Calu3 (cell line): ENCODE measurements around the gene MRFAP1L1. TPM values are rescaled to one million over a fixed set of nuclear protein-coding genes. Genes with fewer than 3 reads are reported as not detected.
"Not testable (repeated sequence)": the region's sequence is repeated elsewhere in the genome, so short reads cannot be mapped to it uniquely, and the experiment has no call there.

Experiments used
- BruUV-seq: library from RNA; stranded (reverse); fragments of 400-500 nt; replicated peaks from 2 replicates; lab custom pipeline; 2021; lab: Mats Ljungman, UMichigan
- CTCF ChIA-PET: fragments of 300-600 bp; sonication (Branson Sonifier 250); formaldehyde crosslinking; loops from one replicate; lab custom pipeline; 2022; ENCODE audit warnings: antibody characterized with exemption; lab: Charles Lee
- DNase-seq: peaks from one replicate; pipeline ENCODE4 v3.0.0; 2022
- H3K27ac Mint-ChIP-seq: one replicate; pipeline ENCODE4 v1.8.0; 2022; ENCODE audit warnings: mixed read lengths; ENCODE audit not compliant: unreplicated experiment
- H3K27me3 Mint-ChIP-seq: one replicate; pipeline ENCODE4 v1.8.0; 2022; ENCODE audit warnings: mixed read lengths; ENCODE audit not compliant: unreplicated experiment
- H3K36me3 Mint-ChIP-seq: one replicate; pipeline ENCODE4 v1.8.0; 2022; ENCODE audit warnings: mild to moderate bottlenecking, moderate library complexity, mixed read lengths; ENCODE audit not compliant: insufficient read depth, unreplicated experiment
- H3K4me1 Mint-ChIP-seq: one replicate; pipeline ENCODE4 v1.8.0; 2022; ENCODE audit warnings: mild to moderate bottlenecking, low read depth, mixed read lengths; ENCODE audit not compliant: unreplicated experiment
- H3K4me3 Mint-ChIP-seq: one replicate; pipeline ENCODE4 v1.8.0; 2022; ENCODE audit warnings: mild to moderate bottlenecking, low read depth, moderate library complexity, mixed read lengths; ENCODE audit not compliant: unreplicated experiment
- H3K9me3 Mint-ChIP-seq: one replicate; pipeline ENCODE4 v1.8.0; 2022; ENCODE audit warnings: low read depth, mixed read lengths; ENCODE audit not compliant: unreplicated experiment
- intact Hi-C: fragments of 100-400 bp; cut with micrococcal nuclease; formaldehyde crosslinking; loops from one replicate; pipeline ENCODE4 v1.10.0; 2022; ENCODE audit not compliant: unreplicated experiment
- total RNA-seq: library from RNA; stranded (reverse); gene quantifications from 2 replicates; pipeline ENCODE4 v1.2.3, GENCODE V29; 2022
- TF ChIP-seq, protein P1 (sequence below): fragments of 200-600 bp; IDR thresholded peaks from one replicate; pipeline ENCODE4 v1.8.0; 2022; ENCODE audit warnings: antibody characterized with exemption; ENCODE audit not compliant: unreplicated experiment

MRFAP1L1 gene
- total RNA-seq, 1 experiment from 2014 or later = 31.7 TPM

DNA sequence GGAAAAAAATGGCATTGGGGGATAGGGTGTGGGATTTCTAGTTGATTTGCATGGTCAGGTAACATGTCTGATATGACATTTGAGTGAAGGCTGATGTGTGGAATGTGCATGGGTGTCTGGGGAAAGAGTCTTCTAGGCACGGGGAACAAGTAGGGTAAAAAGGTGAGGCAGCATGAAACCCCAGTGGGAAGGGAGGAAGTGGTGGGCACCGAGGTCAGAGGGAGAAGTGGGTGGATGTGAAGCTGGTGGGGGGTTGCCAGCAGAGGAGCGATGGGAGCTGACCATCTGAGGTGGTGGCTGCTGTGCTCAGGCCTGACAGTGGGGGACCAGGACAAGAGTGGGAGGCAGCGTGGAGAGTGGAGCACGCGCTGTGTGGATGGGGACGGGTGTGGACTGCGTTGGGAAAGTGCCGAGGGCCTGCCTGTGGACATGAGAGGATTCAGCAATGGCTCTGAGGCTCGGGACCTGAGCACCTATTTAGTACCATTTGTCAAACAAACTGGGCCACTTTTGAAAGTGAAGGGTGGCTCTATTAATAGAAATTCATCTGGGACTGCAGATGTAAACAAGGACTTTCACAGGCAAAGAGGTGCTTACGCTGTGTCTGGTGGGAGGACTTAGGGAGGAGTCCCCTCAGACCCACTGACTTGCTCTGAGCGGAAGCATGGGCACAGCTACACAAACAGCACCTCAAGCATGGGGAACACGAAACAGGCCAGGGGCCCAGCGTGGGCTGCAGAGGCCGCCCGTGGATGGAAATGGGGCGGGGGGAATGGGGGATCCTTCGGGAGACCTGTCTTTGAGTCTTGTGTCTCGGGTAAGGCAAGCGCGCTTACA, 32.7 kb downstream of the MRFAP1L1 start:
- TF ChIP-seq, protein P1, sequence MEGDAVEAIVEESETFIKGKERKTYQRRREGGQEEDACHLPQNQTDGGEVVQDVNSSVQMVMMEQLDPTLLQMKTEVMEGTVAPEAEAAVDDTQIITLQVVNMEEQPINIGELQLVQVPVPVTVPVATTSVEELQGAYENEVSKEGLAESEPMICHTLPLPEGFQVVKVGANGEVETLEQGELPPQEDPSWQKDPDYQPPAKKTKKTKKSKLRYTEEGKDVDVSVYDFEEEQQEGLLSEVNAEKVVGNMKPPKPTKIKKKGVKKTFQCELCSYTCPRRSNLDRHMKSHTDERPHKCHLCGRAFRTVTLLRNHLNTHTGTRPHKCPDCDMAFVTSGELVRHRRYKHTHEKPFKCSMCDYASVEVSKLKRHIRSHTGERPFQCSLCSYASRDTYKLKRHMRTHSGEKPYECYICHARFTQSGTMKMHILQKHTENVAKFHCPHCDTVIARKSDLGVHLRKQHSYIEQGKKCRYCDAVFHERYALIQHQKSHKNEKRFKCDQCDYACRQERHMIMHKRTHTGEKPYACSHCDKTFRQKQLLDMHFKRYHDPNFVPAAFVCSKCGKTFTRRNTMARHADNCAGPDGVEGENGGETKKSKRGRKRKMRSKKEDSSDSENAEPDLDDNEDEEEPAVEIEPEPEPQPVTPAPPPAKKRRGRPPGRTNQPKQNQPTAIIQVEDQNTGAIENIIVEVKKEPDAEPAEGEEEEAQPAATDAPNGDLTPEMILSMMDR = no peak
- Mint-ChIP-seq H3K36me3 (peaks cover 43% of the 10 kb centered on the region), H3K4me3 (peak overlapping the region; percentile 87), H3K4me1 (peaks cover 23% of the 10 kb centered on the region), H3K27ac (no peak overlapping the region), H3K27me3 (no peaks in the 10 kb centered on the region), H3K9me3 (no peaks in the 10 kb centered on the region)
- no peak for DNase-seq
- BruUV-seq = no TSS peak
- CTCF ChIA-PET = no interaction called here
- intact Hi-C loops = no loop called here

DNA sequence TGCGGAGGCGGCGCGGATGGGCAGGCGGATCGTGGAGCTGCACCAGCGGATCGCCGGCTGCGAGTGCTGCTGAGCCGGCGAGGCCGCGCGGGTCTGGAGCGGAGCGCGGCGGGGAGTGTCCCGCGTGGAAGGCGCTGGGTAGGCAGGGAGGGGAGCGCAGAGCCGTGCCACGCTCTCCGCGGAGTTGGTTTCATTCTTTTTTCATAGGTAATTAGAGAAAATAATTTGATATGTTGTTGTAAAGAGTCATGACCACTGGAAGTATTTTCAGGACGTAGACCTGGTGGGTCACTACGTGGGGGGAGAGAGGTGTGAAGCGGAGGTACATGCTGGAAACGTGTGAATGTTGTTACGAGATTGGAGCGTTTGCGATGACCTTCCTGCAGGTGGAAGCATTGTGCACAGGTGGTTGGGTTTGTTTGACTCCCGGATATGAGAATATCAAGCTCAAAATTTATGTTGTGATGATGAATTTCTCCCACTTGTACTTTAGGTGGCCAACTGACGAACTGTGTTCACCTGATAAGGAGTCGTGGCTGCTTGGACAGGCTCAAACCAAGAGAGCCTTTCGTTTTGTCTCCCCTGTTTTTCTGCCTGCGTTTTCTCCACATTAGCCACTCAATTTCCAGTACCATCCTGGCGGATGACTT, 35.0 kb downstream of the MRFAP1L1 start:
- H3K27ac Mint-ChIP-seq = peak overlapping the region; percentile 33
- peak overlapping the region; percentile 87 for H3K4me3 Mint-ChIP-seq
- peaks cover 39% of the 10 kb centered on the region for H3K36me3 Mint-ChIP-seq
- peak; percentile 46 for DNase-seq
- BruUV-seq = no TSS peak
- H3K9me3 Mint-ChIP-seq = no peaks in the 10 kb centered on the region
- CTCF ChIA-PET = interaction anchor here (0.7 to 1.9 kb wide), 9 partner anchors 9 to 199 kb away, joined by 3 to 26 read pairs (median 3); partner anchors contain the start of genes BLOC1S4 and MRFAP1L1
- no peaks in the 10 kb centered on the region for H3K27me3 Mint-ChIP-seq
- TF ChIP-seq, protein P1 = peak; percentile 59
- H3K4me1 Mint-ChIP-seq = peaks cover 23% of the 10 kb centered on the region
- intact Hi-C loops = loop anchor here (2.0 kb wide), 1 partner anchor 14 kb away; no protein-coding TSS in a partner anchor

DNA sequence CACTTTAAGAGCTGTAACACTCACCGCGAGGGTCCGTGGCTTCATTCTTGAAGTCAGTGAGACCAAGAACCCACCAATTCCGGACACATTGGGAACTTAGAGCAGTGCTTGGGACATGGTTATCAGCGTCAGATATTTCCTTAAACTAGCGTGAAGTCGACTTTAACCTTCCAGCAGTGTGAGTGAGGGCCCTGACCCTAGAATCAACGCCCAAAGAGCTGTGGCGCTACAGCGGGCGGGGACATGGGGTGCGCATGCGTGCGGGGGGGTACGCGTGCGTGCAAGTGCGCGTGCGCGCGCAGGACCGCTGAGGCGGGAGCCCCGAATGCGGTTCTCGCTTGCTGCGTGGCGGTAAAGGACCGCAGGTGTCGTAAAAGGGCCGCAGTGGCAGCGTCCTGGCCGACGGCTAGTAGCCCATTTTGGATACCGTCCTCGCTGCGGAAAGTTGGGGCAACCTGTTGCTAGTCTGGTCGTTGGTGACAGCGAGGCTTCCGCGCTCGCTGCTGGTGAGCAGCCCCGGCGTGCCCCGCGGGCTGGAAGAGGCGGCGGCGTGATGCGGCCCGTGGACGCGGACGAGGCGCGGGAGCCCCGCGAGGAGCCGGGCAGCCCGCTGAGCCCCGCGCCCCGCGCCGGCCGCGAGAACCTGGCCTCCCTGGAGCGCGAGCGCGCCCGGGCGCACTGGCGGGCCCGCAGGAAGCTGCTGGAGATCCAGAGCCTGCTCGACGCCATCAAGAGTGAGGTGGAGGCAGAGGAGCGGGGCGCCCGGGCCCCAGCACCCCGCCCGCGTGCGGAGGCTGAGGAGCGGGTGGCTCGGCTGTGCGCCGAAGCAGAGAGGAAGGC, 35.8 kb downstream of the MRFAP1L1 start:
- H3K36me3 Mint-ChIP-seq = peaks cover 39% of the 10 kb centered on the region
- no peaks in the 10 kb centered on the region for H3K9me3 Mint-ChIP-seq
- CTCF ChIA-PET = interaction anchor here (0.8 to 1.9 kb wide), 7 partner anchors 10 to 97 kb away, joined by 3 to 26 read pairs (median 3); partner anchors contain the start of gene BLOC1S4
- intact Hi-C loops = loop anchor here (2.0 kb wide), 1 partner anchor 15 kb away; no protein-coding TSS in a partner anchor
- DNase-seq = peak; percentile 87
- H3K4me3 Mint-ChIP-seq = peak overlapping the region; percentile 87
- TF ChIP-seq, protein P1 = no peak
- BruUV-seq = no TSS peak
- peak overlapping the region; percentile 47 for H3K27ac Mint-ChIP-seq
- H3K4me1 Mint-ChIP-seq = peaks cover 23% of the 10 kb centered on the region
- no peaks in the 10 kb centered on the region for H3K27me3 Mint-ChIP-seq

DNA sequence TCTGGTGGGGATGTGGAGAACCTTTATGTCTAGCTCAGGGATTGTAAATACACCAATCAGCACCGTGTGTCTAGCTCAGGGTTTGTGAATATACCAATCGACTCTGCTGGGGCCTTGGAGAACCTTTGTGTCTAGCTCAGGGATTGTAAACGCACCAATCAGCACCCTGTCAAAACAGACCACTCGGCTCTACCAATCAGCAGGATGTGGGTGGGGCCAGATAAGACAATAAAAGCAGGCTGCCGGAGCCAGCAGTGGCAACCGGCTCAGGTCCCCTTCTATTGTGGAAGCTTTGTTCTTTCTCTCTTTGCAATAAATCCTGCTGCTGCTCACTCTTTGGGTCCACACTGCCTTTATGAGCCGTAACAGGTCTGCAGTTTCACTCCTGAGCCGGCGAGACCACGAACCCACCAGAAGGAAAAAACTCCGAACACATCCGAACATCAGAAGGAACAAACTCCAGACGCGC, 36.4 kb downstream of the MRFAP1L1 start:
- Mint-ChIP-seq H3K4me3 (peak overlapping the region; percentile 87), H3K27ac (peak overlapping the region; percentile 47), H3K36me3 (peaks cover 39% of the 10 kb centered on the region), H3K4me1 (peaks cover 23% of the 10 kb centered on the region)
- H3K9me3 Mint-ChIP-seq, CTCF ChIA-PET, DNase-seq, intact Hi-C loops, H3K27me3 Mint-ChIP-seq: not testable (repeated sequence)
- TSS peak; percentile 85 for BruUV-seq

DNA sequence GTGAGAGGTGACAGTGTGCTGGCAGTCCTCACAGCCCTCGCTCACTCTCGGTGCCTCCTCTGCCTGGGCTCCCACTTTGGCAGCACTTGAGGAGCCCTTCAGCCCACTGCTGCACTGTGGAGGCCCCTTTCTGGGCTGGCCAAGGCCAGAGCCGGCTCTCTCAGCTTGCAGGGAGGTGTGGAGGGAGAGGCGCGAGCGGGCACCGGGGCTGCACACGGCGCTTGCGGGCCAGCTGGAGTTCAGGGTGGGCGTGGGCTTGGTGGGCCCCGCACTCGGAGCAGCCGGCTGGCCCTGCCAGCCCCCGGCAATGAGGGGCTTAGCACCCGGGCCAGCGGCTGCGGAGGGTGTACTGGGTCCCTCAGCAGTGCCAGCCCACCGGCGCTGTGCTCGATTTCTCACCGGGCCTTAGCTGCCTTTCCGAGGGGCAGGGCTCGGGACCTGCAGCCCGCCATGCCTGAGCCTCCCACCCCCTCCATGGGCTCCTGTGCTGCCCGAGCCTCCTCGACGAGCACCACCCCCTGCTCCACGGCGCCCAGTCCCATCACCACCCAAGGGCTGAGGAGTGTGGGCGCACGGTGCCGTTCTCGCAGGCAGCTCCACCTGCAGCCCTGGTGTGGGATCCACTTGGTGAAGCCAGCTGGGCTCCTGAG, 37.0 kb downstream of the MRFAP1L1 start:
- H3K4me3 Mint-ChIP-seq, H3K9me3 Mint-ChIP-seq, intact Hi-C loops, H3K27me3 Mint-ChIP-seq, DNase-seq, H3K27ac Mint-ChIP-seq, CTCF ChIA-PET, BruUV-seq: not testable (repeated sequence)
- Mint-ChIP-seq H3K4me1 (peaks cover 23% of the 10 kb centered on the region), H3K36me3 (peaks cover 39% of the 10 kb centered on the region)
